Neutrophil (primary cell): ENCODE data around the gene BORCS5.

Experiments used
- H3K27ac ChIP-seq: fragments of 200-600 bp; sonication (generic); 2 replicates; pipeline ENCODE4 v1.5.1; 2016; ENCODE audit warnings: mild to moderate bottlenecking, moderate library complexity
- H3K27me3 ChIP-seq: fragments of 200-600 bp; sonication (generic); 2 replicates; pipeline ENCODE4 v1.6.0; 2016; ENCODE audit warnings: mild to moderate bottlenecking
- H3K36me3 ChIP-seq: fragments of 200-600 bp; sonication (generic); 2 replicates; pipeline ENCODE4 v1.5.1; 2017
- H3K4me1 ChIP-seq, 2 experiments: fragments of 200-600 bp in 1 of 2; sonication (generic) in 1 of 2; 1 replicate in 1 of 2; 2 replicates in 1 of 2; pipeline versions ENCODE4 v1.5.1 to v1.6.1; 2013 to 2016; ENCODE audit warnings: low read depth in 1 of 2, low read length in 1 of 2, mild to moderate bottlenecking in 1 of 2, moderate library complexity in 1 of 2; ENCODE audit not compliant: control insufficient read depth in 1 of 2, insufficient read depth in 1 of 2
- H3K4me3 ChIP-seq, 2 experiments: fragments of 200-600 bp in 1 of 2; sonication (generic) in 1 of 2; 1 replicate in 1 of 2; 2 replicates in 1 of 2; pipeline ENCODE4 v1.5.1; 2013 to 2016; ENCODE audit warnings: low read depth in 1 of 2, low read length in 1 of 2, mild to moderate bottlenecking in 1 of 2, moderate library complexity in 1 of 2
- H3K9me3 ChIP-seq: fragments of 200-600 bp; sonication (generic); 2 replicates; pipeline ENCODE4 v1.5.1; 2016
- CTCF ChIP-seq: fragments of 200-600 bp; sonication (generic); IDR thresholded peaks from 2 replicates; pipeline ENCODE4 v1.5.1; 2016; ENCODE audit warnings: antibody characterized with exemption

BORCS5 gene

GRCh38 chr12:12399161-12399560 lies 42.3 kb downstream of the BORCS5 start:
- no peak for TF ChIP-seq CTCF
- peaks cover 27 to 32% of the 10 kb centered on the region in 2 experiments for H3K4me1 ChIP-seq
- H3K36me3 ChIP-seq, result peaks cover 4% of the 10 kb centered on the region
- H3K27me3 ChIP-seq, result no peaks in the 10 kb centered on the region
- H3K9me3 ChIP-seq, result no peaks in the 10 kb centered on the region
- no peak overlapping the region for H3K4me3 ChIP-seq
- H3K27ac ChIP-seq, result no peak overlapping the region

- no peak overlapping the region for H3K4me3 ChIP-seq
- no peaks in the 10 kb centered on the region for H3K9me3 ChIP-seq
- peaks cover 4% of the 10 kb centered on the region for H3K36me3 ChIP-seq
- H3K27ac ChIP-seq, result no peak overlapping the region
- peaks cover 27 to 36% of the 10 kb centered on the region in 2 experiments for H3K4me1 ChIP-seq
- no peak for TF ChIP-seq CTCF
- no peaks in the 10 kb centered on the region for H3K27me3 ChIP-seq
These were observed 43.0 kb downstream of the BORCS5 start for GRCh38 chr12:12399776-12400305.

- no peak for TF ChIP-seq CTCF
- H3K27me3 ChIP-seq, result no peaks in the 10 kb centered on the region
- peaks cover 4% of the 10 kb centered on the region for H3K36me3 ChIP-seq
- H3K9me3 ChIP-seq, result no peaks in the 10 kb centered on the region
- H3K27ac ChIP-seq, result no peak overlapping the region
- H3K4me1 ChIP-seq, result peaks cover 27 to 36% of the 10 kb centered on the region in 2 experiments
- no peak overlapping the region for H3K4me3 ChIP-seq
These were observed 43.9 kb downstream of the BORCS5 start for GRCh38 chr12:12400793-12401192.

GRCh38 chr12:12403264-12404248 lies 46.7 kb downstream of the BORCS5 start:
- Histone ChIP-seq H3K9me3 (no peaks in the 10 kb centered on the region), H3K27ac (peak overlapping the region; percentile 50), H3K4me1 (peaks cover 30 to 43% of the 10 kb centered on the region in 2 experiments), H3K36me3 (no peaks in the 10 kb centered on the region), H3K27me3 (no peaks in the 10 kb centered on the region), H3K4me3 (no peak overlapping the region)
- TF ChIP-seq CTCF, result no peak

GRCh38 chr12:12404297-12404696 lies 47.4 kb downstream of the BORCS5 start:
- peaks cover 32 to 42% of the 10 kb centered on the region in 2 experiments for H3K4me1 ChIP-seq
- peak overlapping the region; percentile 50 for H3K27ac ChIP-seq
- TF ChIP-seq CTCF, result no peak
- no peak overlapping the region for H3K4me3 ChIP-seq
- H3K9me3 ChIP-seq, result no peaks in the 10 kb centered on the region
- no peaks in the 10 kb centered on the region for H3K27me3 ChIP-seq
- no peaks in the 10 kb centered on the region for H3K36me3 ChIP-seq
